Omental fat pad (tissue), 4 donors: ENCODE data around the gene NLRP2B. TPM values are rescaled to one million over a fixed set of nuclear protein-coding genes. Genes with fewer than 3 reads are reported as not detected.
"Not testable (repeated sequence)": the region's sequence is repeated elsewhere in the genome, so short reads cannot be mapped to it uniquely, and the experiment has no call there.

Experiments used
- ATAC-seq: fragments of 150-250 bp; one replicate; pipeline ENCODE4 v1.9.1; 2016; ENCODE audit warnings: mild to moderate bottlenecking, moderate library complexity; ENCODE audit not compliant: low FRiP score
- DNase-seq: peaks from one replicate; pipeline ENCODE4 v3.0.0-alpha.2; 2019; ENCODE audit warnings: low spot score
- CTCF ChIP-seq, 3 donors: fragments of 450-650 bp; IDR thresholded peaks; one replicate each; pipeline ENCODE4 v1.5.1; 2016 to 2017; ENCODE audit warnings: antibody characterized with exemption in 3 of 3, mild to moderate bottlenecking in 3 of 3, moderate library complexity in 2 of 3
- total RNA-seq, 4 donors: library from RNA; depleted of rRNA; stranded (reverse); fragments of >200 nt; gene quantifications; one replicate each; pipeline ENCODE4 v1.1.0, GENCODE V29; 2016

The NLRP2B gene
- total RNA-seq, 4 donors from 2014 or later: not detected

GRCh38 chrX:57641338-57641737 is 38.7 kb downstream of the NLRP2B start:
- no peak for ATAC-seq
- DNase-seq: no peak
- no peak for TF ChIP-seq CTCF (IDR thresholded peaks at IDR 0.05)

GRCh38 chrX:57640674-57641016 is 39.4 kb downstream of the NLRP2B start:
- ATAC-seq (no peak), DNase-seq (no peak)
- no peak for TF ChIP-seq CTCF (IDR thresholded peaks at IDR 0.05)

GRCh38 chrX:57629438-57629837 is 50.6 kb downstream of the NLRP2B start:
- not testable (repeated sequence) for DNase-seq, ATAC-seq

Other genes with a start within 250 kb of the NLRP2B start
- gene ZXDB, start 88.2 kb downstream of the NLRP2B start, total RNA-seq: 10 to 100 TPM in 3 of 4 donors, 1 to 10 TPM in 1; 9.9 to 23.1 (median 12.6) TPM
- 10 to 100 TPM in 1 of 4 donors, 1 to 10 TPM in 3; 4.7 to 12.9 (median 5.1) TPM for gene ZXDA, start 230.2 kb upstream of the NLRP2B start, total RNA-seq